Esophagus squamous epithelium (tissue), 5 donors: ENCODE results near the gene RPS4Y1. TPM values are rescaled to one million over a fixed set of nuclear protein-coding genes. Genes with fewer than 3 reads are reported as not detected.

Experiments used
- DNase-seq: peaks from one replicate; lab custom pipeline; 2025; lab: John Stamatoyannopoulos, UW
- H3K27ac ChIP-seq, 4 donors: fragments of 200-600 bp; sonication (generic); one replicate each; pipeline ENCODE4 v1.5.1; 2016 to 2019; ENCODE audit warnings: mild to moderate bottlenecking in 1 of 4
- H3K27me3 ChIP-seq, 4 donors: fragments of 200-600 bp; sonication (generic); 1 replicate in 3 of 4; 2 replicates in 1 of 4; pipeline versions ENCODE4 v1.5.1 to v1.6.0; 2017 to 2021; ENCODE audit warnings: antibody characterized with exemption in 1 of 4
- H3K36me3 ChIP-seq, 3 donors: fragments of 200-600 bp; sonication (generic); one replicate each; pipeline ENCODE4 v1.5.1; 2016 to 2019
- H3K4me1 ChIP-seq, 3 donors: fragments of 200-600 bp; sonication (generic); one replicate each; pipeline ENCODE4 v1.5.1; 2017 to 2019
- H3K4me3 ChIP-seq, 4 donors: fragments of 200-600 bp; sonication (generic); 1 replicate in 3 of 4; 2 replicates in 1 of 4; pipeline ENCODE4 v1.5.1; 2016 to 2019; ENCODE audit warnings: mild to moderate bottlenecking in 2 of 4, moderate library complexity in 1 of 4
- H3K9me3 ChIP-seq, 3 donors: fragments of 200-600 bp; sonication (generic); one replicate each; pipeline ENCODE4 v1.5.1; 2016 to 2019
- POLR2A ChIP-seq, 4 donors: fragments of 450-650 bp; IDR thresholded peaks; one replicate each; pipeline ENCODE4 v1.6.1; 2017; ENCODE audit warnings: antibody characterized with exemption in 4 of 4, mild to moderate bottlenecking in 4 of 4, moderate library complexity in 3 of 4
- WGBS, 2 donors: methylation state at CpG; one replicate each; pipeline ENCODE4 v1.1.5; 2018; 5-methylcytosine and 5-hydroxymethylcytosine counted together
- intact Hi-C: fragments of 100-400 bp; cut with DNase I; formaldehyde crosslinking; loops from one replicate; pipeline ENCODE4 v1.15.0; 2022
- total RNA-seq, 4 donors: library from RNA; depleted of rRNA; stranded (reverse); fragments of >200 nt; gene quantifications; one replicate each; pipeline ENCODE4 v1.1.0, GENCODE V29; 2016
- TF ChIP-seq, protein P1 (sequence below), 6 experiments: fragments of 450-650 bp in 4 of 6; fragments of 200-600 bp in 2 of 6; sonication (generic) in 2 of 6; IDR thresholded peaks; one replicate each; pipeline ENCODE4 v1.5.1; 2016 to 2019; ENCODE audit warnings: antibody characterized with exemption in 6 of 6, mild to moderate bottlenecking in 4 of 6, moderate library complexity in 4 of 6
- donor health status: DM: yes; HTN: yes; CAD: no.

Gene RPS4Y1
- total RNA-seq, 4 donors from 2014 or later: 0.23 to 290 (median 105) TPM

GRCh38 chrY:2857686-2858085 is 16.3 kb downstream of the RPS4Y1 start:
- intact Hi-C loops: no loop called here
- 81% methylated on average over 2 of the region's 4 CpGs; no CpG with 5 or more reads in 1 of the 2 donors for WGBS, 2 donors
- Histone ChIP-seq H3K9me3 (no peaks in the 10 kb centered on the region), H3K4me1 (peaks cover 0 to 22% (median 0%) of the 10 kb centered on the region in 3 donors), H3K27me3 (no peaks in the 10 kb centered on the region), H3K27ac (no peak overlapping the region), H3K4me3 (no peak overlapping the region), H3K36me3 (peaks cover 0 to 65% (median 0%) of the 10 kb centered on the region in 3 donors)
- DNase-seq: no peak
- TF ChIP-seq POLR2A (IDR thresholded peaks at IDR 0.05): no peak
- TF ChIP-seq, protein P1, sequence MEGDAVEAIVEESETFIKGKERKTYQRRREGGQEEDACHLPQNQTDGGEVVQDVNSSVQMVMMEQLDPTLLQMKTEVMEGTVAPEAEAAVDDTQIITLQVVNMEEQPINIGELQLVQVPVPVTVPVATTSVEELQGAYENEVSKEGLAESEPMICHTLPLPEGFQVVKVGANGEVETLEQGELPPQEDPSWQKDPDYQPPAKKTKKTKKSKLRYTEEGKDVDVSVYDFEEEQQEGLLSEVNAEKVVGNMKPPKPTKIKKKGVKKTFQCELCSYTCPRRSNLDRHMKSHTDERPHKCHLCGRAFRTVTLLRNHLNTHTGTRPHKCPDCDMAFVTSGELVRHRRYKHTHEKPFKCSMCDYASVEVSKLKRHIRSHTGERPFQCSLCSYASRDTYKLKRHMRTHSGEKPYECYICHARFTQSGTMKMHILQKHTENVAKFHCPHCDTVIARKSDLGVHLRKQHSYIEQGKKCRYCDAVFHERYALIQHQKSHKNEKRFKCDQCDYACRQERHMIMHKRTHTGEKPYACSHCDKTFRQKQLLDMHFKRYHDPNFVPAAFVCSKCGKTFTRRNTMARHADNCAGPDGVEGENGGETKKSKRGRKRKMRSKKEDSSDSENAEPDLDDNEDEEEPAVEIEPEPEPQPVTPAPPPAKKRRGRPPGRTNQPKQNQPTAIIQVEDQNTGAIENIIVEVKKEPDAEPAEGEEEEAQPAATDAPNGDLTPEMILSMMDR (IDR thresholded peaks at IDR 0.05): peak in 1 of 6 experiments; percentile 33

DNA sequence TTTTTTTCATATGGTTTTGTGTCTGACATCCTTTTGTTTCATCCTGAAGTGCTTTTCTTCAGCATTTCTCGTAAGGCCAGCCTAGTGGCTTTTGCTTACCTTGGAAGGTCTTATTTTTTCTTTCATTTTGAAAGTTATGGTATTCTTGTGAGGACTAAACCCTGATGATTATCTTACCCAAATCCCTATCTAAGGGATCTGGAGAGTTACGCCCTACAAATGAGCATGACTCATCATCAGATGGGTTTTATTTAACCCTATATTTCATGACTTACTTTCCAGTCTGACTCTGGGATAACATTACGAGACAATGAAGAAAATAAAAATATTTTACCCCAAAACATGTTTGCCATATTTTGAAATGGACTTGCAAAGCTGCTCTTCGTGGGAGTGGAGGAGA is 18.4 kb downstream of the RPS4Y1 start:
- H3K36me3 ChIP-seq: peaks cover 0 to 66% (median 0%) of the 10 kb centered on the region in 3 donors
- TF ChIP-seq, protein P1 (IDR thresholded peaks at IDR 0.05): no peak
- no peak for TF ChIP-seq POLR2A (IDR thresholded peaks at IDR 0.05)
- 47% methylated on average over 4 of the region's 4 CpGs; no CpG with 5 or more reads in 1 of the 2 donors for WGBS, 2 donors
- no peak overlapping the region for H3K27ac ChIP-seq
- H3K27me3 ChIP-seq: no peaks in the 10 kb centered on the region
- no peaks in the 10 kb centered on the region for H3K9me3 ChIP-seq
- H3K4me1 ChIP-seq: peaks cover 0 to 22% (median 0%) of the 10 kb centered on the region in 3 donors
- no peak overlapping the region for H3K4me3 ChIP-seq
- no peak for DNase-seq
- intact Hi-C loops: no loop called here

DNA sequence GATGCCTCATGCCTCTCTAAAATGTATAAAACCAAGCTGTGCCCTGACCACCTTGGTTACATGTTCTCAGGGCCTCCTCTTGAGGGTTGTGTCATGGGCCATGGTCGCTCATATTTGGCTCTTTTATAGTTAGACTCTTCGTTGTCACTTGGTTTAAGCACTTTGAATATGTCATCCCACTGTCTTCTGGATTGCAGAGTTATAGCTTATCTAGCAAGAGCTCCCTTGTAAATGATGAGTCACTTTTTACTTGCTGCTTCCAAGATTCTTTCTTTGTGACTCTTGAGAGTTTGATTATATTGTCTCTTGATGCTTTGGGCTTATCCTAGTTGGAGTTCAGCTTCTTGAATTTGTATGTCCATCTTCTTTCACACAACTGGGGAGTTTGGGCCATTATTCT is 19.1 kb downstream of the RPS4Y1 start:
- H3K4me1 ChIP-seq: peaks cover 0 to 22% (median 0%) of the 10 kb centered on the region in 3 donors
- DNase-seq: no peak
- 63% methylated on average over 2 of the region's 2 CpGs; no CpG with 5 or more reads in 1 of the 2 donors for WGBS, 2 donors
- H3K36me3 ChIP-seq: peaks cover 0 to 66% (median 0%) of the 10 kb centered on the region in 3 donors
- no peak for TF ChIP-seq POLR2A (IDR thresholded peaks at IDR 0.05)
- TF ChIP-seq, protein P1 (IDR thresholded peaks at IDR 0.05): no peak
- no peaks in the 10 kb centered on the region for H3K27me3 ChIP-seq
- H3K4me3 ChIP-seq: no peak overlapping the region
- intact Hi-C loops: no loop called here
- H3K27ac ChIP-seq: no peak overlapping the region
- H3K9me3 ChIP-seq: no peaks in the 10 kb centered on the region

DNA sequence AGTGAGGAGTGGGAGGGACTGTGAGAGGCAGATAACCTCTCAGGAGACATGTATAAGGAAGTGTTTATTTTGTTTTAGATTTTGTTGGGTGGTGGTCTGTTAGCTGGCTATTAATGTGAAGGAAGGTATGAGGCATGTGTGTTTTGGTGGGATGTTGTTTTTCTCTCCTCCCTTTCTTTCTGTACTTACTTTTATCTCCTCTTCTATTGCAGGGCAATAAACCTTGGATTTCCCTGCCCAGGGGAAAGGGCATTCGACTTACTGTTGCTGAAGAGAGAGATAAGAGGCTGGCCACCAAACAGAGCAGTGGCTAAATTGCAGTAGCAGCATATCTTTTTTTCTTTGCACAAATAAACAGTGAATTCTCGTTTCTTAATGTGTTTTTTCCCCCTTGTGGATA is 25.2 kb downstream of the RPS4Y1 start:
- TF ChIP-seq POLR2A (IDR thresholded peaks at IDR 0.05): no peak
- TF ChIP-seq, protein P1 (IDR thresholded peaks at IDR 0.05): no peak
- Histone ChIP-seq H3K27me3 (no peaks in the 10 kb centered on the region), H3K27ac (no peak overlapping the region), H3K36me3 (peaks cover 0 to 66% (median 0%) of the 10 kb centered on the region in 3 donors), H3K9me3 (no peaks in the 10 kb centered on the region), H3K4me3 (no peak overlapping the region), H3K4me1 (no peaks in the 10 kb centered on the region)
- WGBS, 2 donors: 39% methylated on average over 2 of the region's 2 CpGs; no CpG with 5 or more reads in 1 of the 2 donors
- intact Hi-C loops: no loop called here
- no peak for DNase-seq

GRCh38 chrY:2867469-2867868 is 26.1 kb downstream of the RPS4Y1 start:
- no peaks in the 10 kb centered on the region for H3K27me3 ChIP-seq
- intact Hi-C loops: no loop called here
- no peaks in the 10 kb centered on the region for H3K4me1 ChIP-seq
- no peak overlapping the region for H3K27ac ChIP-seq
- DNase-seq: no peak
- no peak overlapping the region for H3K4me3 ChIP-seq
- WGBS, 2 donors: 90% methylated on average over 4 of the region's 8 CpGs; no CpG with 5 or more reads in 1 of the 2 donors
- peaks cover 0 to 58% (median 0%) of the 10 kb centered on the region in 3 donors for H3K36me3 ChIP-seq
- TF ChIP-seq POLR2A (IDR thresholded peaks at IDR 0.05): no peak
- TF ChIP-seq, protein P1 (IDR thresholded peaks at IDR 0.05): no peak
- H3K9me3 ChIP-seq: no peaks in the 10 kb centered on the region
